G401 (cell line): Measurements from ENCODE around the gene CD302. TPM values are rescaled to one million over a fixed set of nuclear protein-coding genes. Genes with fewer than 3 reads are reported as not detected.
"Not testable (repeated sequence)": the region's sequence is repeated elsewhere in the genome, so short reads cannot be mapped to it uniquely, and the experiment has no call there.

Experiments used
- DNase-seq: peaks from one replicate; pipeline ENCODE4 v3.0.0-alpha.2; 2015; ENCODE audit warnings: low spot score
- in situ Hi-C: cut with HindIII; loops from 2 replicates; pipeline ENCODE4 v1.10.0; 2016; ENCODE audit warnings: low sequenced_read_pairs, mixed read lengths
- total RNA-seq: library from RNA; depleted of rRNA; stranded (reverse); fragments of >200 nt; shearing (Covaris generic); gene quantifications from 2 replicates; pipeline ENCODE4 v1.2.3, GENCODE V29; 2014

Gene CD302
- total RNA-seq, 1 experiment from 2014 or later: not detected

- DNase-seq: no peak
- in situ Hi-C loops: no loop called here
These were observed 824 bp downstream of the CD302 start for GRCh38 chr2:159797225-159797542.

- no peak for DNase-seq
- in situ Hi-C loops: no loop called here
These were observed 1.9 kb downstream of the CD302 start for GRCh38 chr2:159795841-159796690.

DNA sequence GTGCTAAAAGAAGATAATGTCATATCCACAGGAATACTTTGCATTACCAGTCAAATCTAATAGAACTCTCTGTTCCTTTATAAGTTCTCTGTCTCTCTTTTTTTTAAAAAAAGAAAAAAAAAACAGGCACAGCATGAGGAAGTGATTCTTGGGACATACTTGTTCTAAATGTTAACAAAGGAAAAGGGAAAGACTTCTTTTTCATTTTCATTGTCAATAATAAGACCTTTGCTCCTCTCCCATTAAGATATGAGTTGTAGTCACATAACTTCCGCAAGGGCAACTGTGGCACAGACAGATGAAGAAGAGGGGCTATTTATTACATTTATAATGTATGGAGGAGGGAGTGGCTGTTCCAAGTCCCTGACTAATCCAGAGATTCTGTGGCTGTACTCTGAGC, 4.7 kb downstream of the CD302 start:
- in situ Hi-C loops: no loop called here
- DNase-seq: no peak

DNA sequence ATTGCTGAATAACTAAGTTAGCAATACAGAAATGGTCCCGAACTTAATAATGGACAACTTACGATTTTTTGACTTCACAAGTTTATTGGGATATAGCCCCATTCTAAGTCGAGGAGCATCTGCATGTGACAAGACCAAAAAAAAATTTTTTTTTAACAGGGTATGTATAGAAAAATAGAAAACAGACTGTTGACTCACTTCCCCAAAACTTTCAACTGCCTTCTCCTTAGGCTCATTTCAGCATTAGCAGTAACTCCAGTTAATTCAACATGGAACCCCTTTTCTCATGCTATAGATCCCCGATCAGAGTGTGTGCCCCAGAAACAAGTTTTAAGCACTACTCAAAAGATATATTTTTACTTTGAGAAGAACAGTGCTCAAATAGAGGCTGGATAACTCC, 5.4 kb downstream of the CD302 start:
- DNase-seq: no peak
- in situ Hi-C loops: no loop called here

DNA sequence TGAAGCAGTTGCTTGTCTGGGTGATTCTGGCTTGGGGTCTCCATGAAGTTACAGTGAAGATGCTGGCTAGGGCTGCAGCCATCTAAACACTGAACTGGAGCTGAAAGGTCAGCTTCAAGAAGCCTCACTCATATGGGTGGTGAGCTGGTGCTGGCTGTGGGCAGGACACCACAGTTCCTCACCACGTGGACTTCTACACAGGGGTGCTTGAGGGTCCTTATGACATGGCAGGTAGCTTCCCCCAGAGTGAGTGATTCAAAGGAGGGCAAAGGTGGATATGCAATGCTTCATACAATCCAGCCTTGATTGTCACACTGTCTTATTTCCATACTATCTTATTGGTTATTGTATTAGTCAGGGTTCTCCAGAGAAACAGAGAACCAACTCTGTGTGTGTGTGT, 6.0 kb downstream of the CD302 start:
- no peak for DNase-seq
- in situ Hi-C loops: no loop called here

DNA sequence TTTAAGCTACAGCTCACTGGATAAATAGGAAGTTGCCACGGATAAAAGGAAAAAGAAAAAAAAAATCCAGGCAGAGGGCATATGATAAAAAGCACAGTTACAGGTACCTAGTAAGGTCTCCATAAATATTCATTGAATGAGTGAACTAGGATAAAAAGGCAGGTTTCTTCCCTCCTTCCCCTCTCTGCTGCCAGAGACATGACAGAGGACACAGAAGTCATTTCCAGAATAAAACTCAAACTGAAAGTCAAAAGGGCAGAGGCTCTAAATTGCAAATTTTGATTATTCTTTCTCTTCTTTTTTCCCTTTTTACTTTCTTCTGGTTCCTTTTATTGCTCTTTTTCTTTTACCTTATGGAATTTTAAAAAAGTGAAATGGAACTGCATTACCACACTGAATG, 7.7 kb downstream of the CD302 start:
- in situ Hi-C loops: no loop called here
- no peak for DNase-seq

DNA sequence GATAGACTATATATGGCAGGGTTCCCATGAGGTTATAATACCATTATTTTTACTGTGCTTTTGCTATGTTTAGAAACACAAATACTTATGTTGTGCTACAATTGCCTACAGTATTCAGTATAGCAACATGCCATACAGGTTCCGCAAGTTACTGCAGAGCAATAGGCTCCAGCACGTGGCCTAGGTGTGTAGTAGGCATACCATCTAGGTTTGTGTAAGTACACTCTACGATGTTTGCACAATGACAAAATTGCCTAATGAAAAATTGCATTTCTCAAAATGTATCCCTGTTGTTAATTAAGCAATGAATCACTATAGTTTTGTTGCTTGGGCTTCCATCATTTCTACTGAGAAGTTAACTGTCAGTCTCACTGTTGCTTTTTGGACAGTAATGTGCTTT, 9.8 kb downstream of the CD302 start:
- DNase-seq: no peak
- in situ Hi-C loops: no loop called here

DNA sequence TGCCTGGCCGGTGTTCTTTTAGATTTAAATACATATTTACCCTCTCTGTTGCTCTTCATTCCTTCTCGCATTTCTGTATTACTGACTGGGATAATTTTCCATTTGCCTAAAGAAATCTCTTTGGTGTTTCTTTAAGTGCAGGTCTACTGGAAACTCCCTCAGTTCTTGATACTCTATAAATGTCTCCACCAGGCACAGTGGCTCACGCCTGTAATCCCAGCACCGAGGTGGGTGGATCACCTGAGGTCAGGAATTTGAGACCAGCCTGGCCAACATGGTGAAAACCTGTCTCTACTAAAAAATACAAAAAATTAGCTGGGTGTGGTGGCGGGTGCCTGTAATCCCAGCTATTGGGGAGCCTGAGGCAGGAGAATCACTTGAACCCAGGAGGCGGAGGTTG, 10.4 kb downstream of the CD302 start:
- DNase-seq, in situ Hi-C loops: not testable (repeated sequence)

GRCh38 chr2:159786938-159787337, 11.1 kb downstream of the CD302 start:
- DNase-seq: no peak
- in situ Hi-C loops: no loop called here

DNA sequence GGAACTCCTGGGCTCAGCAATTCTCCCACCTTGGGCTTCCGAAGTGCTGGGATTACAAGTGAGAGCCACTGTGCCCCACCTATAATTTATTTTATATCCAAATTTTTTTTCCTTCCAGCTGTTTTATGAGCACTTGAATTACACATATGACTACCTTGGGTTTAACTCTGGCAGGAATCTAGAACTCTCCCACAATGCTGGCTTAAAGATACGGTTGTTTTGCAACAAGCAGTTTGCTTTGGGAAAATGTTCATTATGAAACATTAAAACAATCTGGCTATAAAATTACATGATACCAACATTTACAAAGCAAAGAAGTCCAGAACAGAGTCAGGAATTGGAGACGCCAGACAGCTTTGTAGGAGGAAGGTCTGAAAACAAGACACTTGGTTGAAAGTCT, 12.8 kb downstream of the CD302 start:
- in situ Hi-C loops: no loop called here
- DNase-seq: no peak

GRCh38 chr2:159784744-159785143, 13.3 kb downstream of the CD302 start:
- DNase-seq, in situ Hi-C loops: not testable (repeated sequence)

GRCh38 chr2:159783556-159783955, 14.5 kb downstream of the CD302 start:
- in situ Hi-C loops: no loop called here
- no peak for DNase-seq

- DNase-seq: no peak
- in situ Hi-C loops: no loop called here
These were observed 21.7 kb downstream of the CD302 start for GRCh38 chr2:159776321-159776720.

DNA sequence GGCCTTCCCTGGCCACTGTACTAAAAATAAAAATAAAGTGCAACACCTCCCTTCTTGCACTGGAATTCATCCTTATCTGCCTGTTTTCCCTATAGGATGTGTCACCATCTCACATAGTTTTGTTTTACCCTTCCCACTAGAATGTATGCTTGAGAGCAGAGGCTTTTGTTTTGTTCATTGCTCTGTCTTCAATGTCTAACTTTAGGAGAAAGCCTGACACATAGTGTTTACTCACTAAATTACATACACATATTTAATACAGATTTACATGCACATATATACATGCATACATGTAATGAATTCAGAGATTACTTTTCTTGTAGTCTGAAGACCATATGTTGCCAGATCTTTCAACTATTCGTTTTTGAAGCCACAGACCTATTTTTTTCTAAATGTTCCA, 23.0 kb downstream of the CD302 start:
- no peak for DNase-seq
- in situ Hi-C loops: no loop called here

GRCh38 chr2:159774370-159774990, 23.5 kb downstream of the CD302 start:
- in situ Hi-C loops: no loop called here
- DNase-seq: no peak

DNA sequence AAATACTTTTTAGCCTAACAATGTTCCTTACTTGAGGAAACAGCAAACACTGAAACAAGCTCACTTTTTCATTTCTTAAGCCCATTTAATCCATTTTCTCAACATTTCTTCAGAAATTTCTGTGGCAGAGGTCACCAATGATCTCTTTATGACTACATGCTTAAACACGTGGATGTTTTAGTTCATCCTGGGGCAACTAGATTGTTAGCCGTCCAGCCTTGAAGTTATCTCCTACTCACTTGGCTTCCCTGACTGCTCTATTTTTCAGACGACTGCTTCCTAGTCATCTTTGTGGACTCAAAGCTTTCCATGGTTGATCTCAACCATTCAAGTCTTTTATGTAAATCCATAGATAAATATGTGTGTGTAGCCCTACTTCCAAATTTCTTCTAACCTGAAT, 24.1 kb downstream of the CD302 start:
- DNase-seq: no peak
- in situ Hi-C loops: no loop called here

GRCh38 chr2:159773426-159773825, 24.6 kb downstream of the CD302 start:
- in situ Hi-C loops: no loop called here
- no peak for DNase-seq

- in situ Hi-C loops: no loop called here
- no peak for DNase-seq
These were observed 28.9 kb downstream of the CD302 start for GRCh38 chr2:159769147-159769546.

DNA sequence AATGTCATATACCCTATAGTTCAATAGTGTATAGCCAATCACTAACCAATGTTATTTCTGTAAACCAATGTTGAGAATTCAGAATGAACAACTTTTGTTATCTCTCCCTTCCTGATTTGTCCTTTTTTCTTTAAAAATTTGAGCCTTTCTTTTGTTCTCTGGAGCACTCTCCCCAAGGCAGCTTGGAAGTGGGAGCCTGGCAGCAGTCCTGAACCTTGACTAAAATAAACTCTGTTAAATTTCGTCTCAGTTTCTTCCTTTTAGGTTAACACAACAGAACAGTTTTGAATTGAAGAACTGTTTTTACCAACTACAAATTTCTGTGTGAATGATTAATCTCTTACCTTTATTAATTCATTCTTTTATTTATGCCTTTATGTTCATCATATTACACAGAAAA, 35.9 kb downstream of the CD302 start:
- DNase-seq: no peak
- in situ Hi-C loops: no loop called here

DNA sequence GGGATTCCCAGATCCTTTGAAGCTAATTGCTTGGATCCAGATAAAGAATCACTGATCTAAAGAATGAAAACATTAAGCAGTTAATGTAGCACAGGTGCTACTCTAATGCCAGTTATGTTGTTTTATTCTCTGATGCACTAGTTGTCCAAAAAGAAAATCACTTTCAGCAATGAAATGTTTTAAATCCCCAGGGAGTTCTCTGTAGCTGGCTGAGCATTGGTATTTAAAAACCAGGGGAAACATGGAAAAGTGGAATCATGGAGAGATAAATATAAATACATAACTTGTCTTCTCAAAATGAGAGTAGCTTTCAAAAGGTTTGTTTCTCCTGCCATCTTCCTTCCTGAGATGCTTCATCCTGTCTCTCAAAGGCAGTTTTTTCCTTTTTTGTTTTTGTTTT, 37.7 kb downstream of the CD302 start:
- in situ Hi-C loops: no loop called here

DNA sequence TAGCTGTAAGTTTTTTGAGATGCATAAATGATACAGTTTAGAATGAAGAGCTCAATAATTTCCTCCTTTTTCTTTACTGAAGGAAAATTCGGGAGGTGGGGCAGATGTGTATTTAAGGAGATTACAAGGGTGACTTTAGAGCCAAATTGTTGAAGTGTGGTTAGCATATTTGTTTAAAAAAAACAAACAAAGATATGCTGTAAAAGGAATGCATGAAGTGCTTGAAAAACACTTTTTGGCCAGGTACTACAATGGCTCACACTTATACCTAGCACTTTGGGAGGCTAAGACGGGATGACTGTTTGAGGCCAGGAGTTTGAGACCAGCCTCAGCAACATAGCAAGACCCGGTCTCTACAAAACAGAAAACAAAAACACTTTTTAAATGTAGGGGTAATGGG, 38.4 kb downstream of the CD302 start:
- in situ Hi-C loops: no loop called here

More for the DNA sequence above, 37.7 kb downstream of the CD302 start:
- no peak for DNase-seq

More for the DNA sequence above, 38.4 kb downstream of the CD302 start:
- no peak for DNase-seq
